Measurements from ENCODE around the gene GPX2.

GRCh38 chr14:64971491-64971942, 29.0 kb upstream of the GPX2 start:
- TF ChIP-seq CTCF (conservative IDR thresholded peaks at IDR 0.05; ENCODE audit: low read length) (no peak), EZH2phosphoT487 (IDR thresholded peaks at IDR 0.05; ENCODE audit: borderline replicate concordance, low read depth, low read length) (no peak)
